HG03097 (cell line): ENCODE measurements around the gene FARP1.

ENCODE experiments used
- ATAC-seq: cut with Tn5 transposase; IDR thresholded peaks from one replicate; pipeline ENCODE4 v1.9.1; 2021; ENCODE audit not compliant: unreplicated experiment, low FRiP score

FARP1 gene

GRCh38 chr13:98198683-98199082 lies 55.8 kb downstream of the FARP1 start:
- ATAC-seq: no peak

- ATAC-seq: no peak
Observed at GRCh38 chr13:98199480-98199879, 56.6 kb downstream of the FARP1 start.

DNA sequence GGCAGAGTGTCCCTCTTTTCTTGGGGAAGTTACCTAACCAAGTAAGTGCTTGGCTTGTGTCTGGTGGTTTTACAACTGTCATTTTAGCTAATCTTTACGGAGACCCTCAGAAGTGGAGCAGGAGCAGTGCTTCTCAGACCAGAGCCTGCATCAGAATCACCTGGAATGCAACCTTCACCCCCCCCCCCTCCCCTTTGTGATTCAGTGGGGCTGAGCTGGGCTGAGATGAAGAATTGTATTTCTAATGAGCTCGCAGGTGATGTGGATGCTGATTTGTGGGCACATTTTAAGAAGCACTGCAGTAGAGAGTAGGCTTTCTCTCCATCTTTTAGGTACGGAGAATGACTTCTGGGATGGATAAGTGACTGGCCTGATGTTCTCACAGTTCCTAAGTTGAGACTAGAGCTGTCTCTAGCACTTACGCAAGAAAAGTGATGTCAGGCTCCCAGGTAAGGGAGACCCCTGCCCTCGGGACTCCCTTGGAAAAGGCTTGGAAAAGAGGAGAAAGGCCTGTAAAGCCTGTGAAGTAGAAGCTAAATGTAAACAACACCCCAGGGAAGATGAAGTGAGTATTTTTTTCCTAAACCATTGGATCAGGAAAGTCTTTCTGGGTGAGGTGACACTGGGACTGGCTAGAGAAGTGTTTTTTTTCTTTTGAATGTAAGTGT lies 57.5 kb downstream of the FARP1 start:
- ATAC-seq: no peak

GRCh38 chr13:98201189-98201588 lies 58.3 kb downstream of the FARP1 start:
- no peak for ATAC-seq

DNA sequence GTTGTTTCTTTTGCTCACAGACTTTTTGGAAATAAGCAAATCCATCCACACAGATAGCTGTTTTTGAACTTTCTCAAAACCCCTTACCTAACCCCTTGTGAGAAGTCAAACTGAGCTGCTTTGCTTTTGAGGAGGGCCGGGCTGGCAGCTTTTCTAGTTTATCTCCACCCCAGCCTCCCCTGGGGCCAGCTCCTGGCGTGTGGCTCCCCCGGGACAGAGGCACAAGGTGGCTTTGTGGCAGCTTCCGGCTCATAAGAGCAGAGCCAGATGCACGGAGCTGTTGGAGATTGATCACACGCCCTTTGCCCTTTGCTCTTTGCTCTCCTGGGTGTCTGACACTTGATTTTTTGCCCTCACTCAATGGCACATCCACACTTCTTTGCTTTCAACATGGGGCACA lies 59.1 kb downstream of the FARP1 start:
- no peak for ATAC-seq

DNA sequence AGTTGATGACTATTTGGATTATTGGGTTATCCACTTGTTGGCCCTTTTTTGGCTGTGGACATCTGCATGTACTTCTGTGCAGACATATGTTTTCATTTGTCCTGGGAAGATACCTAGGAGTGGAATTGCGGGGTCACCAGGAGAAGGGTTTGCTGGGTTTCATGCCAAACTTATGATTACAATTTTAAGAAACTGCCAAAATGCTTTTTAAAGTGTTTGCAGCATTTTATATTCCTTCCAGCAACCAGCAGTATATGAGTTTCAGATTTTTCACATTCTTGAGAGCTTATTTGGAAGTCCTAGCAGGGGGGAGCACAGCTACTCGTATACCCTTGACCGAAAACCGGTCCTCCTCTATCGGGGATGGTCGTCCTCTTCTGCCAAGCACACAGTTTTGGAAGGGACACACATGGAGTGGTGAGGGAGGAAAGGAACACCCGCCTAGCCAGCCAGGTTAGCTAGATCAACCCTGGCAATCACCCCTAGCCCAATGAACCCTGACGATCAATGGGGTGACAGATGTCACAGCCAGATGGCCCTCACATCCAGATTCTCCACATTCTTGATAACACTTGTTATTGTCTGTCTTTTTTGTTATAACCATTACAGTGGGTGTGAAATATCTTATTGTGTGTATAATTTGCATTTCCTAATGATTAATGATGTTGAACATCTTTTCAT lies 60.9 kb downstream of the FARP1 start:
- no peak for ATAC-seq

GRCh38 chr13:98204546-98204945 lies 61.7 kb downstream of the FARP1 start:
- ATAC-seq: no peak

DNA sequence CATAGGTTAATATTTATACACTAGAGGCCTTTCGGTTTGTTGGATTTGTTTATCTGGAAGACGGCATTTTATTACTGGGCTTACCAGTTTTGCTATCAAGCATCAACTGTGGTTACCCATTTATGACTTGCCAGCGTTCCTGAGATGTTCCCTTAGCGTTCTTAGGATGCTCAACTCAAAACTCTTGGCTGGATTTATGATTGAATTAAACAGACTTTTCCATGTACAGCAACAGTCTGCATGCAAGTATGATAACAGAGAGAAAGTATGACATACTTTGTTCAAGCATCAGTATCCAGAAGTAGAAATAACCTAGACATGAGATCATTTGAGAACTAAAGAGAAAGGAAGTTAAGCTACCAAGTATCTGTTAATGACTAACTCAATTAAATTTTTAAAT lies 64.1 kb downstream of the FARP1 start:
- ATAC-seq: no peak

- no peak for ATAC-seq
Observed at GRCh38 chr13:98207416-98207815, 64.5 kb downstream of the FARP1 start.

GRCh38 chr13:98208606-98209005 lies 65.7 kb downstream of the FARP1 start:
- ATAC-seq: no peak

GRCh38 chr13:98212763-98213162 lies 69.9 kb downstream of the FARP1 start:
- no peak for ATAC-seq

DNA sequence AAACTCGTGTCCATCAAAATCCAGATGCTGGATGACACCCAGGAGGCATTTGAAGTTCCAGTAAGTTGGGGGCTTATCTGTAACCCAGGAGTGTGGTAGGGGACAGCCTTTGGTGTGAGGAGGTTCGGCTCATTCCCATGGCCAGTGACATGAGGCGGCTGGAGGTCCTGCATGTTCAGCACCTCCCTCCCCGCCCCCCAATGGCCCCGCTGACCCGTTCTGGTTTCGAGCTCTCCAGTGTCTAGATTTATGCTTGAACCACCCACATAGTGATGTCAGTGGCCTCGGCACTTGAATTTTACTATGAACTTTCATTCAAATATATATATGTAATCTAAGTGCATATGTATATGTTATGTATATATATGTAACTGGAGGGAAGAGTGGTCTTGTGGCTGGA lies 70.5 kb downstream of the FARP1 start:
- ATAC-seq: no peak

- ATAC-seq: no peak
Observed at GRCh38 chr13:98214008-98214643, 71.2 kb downstream of the FARP1 start.

GRCh38 chr13:98214707-98215106 lies 71.8 kb downstream of the FARP1 start:
- ATAC-seq: no peak

DNA sequence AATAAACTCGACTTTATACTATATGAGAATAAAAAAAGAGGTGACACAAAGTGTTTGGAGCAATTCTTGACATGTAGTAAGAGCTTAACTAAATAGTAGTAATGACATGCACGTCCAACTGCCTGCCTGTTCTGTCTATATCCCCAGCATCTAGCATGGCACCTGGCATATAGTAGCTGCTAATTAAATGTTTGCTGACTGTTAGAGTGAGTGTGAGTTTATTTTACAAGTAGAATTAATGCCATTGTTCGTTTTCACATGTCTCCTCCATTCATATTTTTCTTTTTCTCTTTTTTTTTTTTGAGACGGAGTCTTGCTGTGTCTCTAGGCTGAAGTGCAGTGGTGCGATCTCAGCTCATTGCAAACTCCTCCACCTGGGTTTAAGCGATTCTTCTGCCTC lies 72.6 kb downstream of the FARP1 start:
- ATAC-seq: no peak

- ATAC-seq: no peak
Observed at GRCh38 chr13:98216135-98216565, 73.3 kb downstream of the FARP1 start.

- ATAC-seq: no peak
Observed at GRCh38 chr13:98216711-98217285, 73.9 kb downstream of the FARP1 start.

DNA sequence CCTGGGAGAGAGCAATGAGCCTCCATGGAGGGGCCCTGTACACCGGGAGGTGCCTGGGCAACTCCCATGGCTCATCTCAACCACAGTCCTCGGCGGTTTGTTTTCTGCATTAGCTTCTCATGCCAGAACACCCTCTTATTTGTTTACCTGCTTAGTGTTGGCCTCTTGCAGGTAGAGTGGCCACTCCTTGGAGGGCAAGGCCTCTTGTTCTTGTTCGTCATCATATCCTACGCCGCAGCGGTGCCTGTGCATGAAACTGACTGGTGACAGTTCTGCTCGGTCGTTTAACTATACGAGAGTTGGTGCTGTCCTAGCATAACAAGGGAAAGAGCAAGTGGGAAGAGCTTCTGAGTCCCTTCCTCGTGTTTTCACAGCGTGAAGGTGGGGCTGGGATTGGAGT lies 74.7 kb downstream of the FARP1 start:
- ATAC-seq: no peak

DNA sequence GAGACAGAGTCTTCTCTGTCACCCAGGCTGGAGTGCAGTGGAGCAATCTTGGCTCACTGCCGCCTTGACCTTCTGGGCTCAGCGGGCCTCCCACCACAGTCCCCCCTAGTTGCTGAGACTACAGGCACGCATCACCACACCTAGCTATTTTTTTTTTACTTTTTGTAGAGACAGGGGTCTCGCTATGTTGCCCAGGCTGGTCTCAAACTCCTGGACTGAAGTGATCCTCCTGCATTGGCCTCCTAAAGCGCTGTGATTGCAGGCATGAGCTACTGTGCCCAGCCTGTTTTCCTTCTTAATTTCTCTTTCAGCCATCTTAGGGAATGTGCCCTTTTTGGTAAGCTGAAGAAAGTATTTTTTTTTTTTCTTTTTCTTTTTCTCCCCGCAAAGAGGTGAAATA lies 76.8 kb downstream of the FARP1 start:
- ATAC-seq: no peak

DNA sequence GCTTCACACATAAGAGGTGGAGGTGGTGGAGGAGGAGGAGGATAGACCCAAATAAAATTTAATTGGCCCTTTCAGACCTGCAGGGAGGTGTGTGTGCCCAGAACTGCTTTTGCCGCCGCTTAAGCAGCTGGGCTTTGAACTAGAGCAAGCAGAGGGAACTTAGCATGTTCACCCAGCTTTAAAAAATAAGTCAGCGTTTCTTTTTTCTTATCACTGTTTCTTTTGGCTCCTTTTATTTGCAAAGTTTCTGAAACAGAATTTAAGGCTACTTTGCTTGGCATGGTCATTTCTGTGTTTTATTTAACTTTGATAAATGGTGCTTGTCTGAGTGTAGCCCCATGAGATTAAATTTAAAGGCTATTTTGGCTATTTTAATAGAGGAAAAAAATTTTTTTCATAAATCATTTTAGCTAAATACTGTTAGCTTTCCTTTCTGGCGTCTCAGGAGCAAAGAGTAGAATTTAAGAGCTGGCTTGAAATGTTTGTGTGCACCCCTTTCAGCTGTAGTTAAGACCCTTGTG lies 77.4 kb downstream of the FARP1 start:
- ATAC-seq: no peak

- ATAC-seq: no peak
Observed at GRCh38 chr13:98221234-98221633, 78.3 kb downstream of the FARP1 start.
